ENCODE results near the gene IER5. TPM values are rescaled to one million over a fixed set of nuclear protein-coding genes. Genes with fewer than 3 reads are reported as not detected.

Gene IER5
- polyA plus RNA-seq, 1 of the 3 experiments (the other 2 are of a cell fraction), result 52.9 TPM

- TF ChIP-seq POLR2AphosphoS5 (IDR thresholded peaks at IDR 0.05; ENCODE audit: low read depth, low read length) (peak; percentile 55; the same call in 1 of the 2 replicates), EZH2phosphoT487 (IDR thresholded peaks at IDR 0.05; ENCODE audit: borderline replicate concordance, low read depth) (no peak), ZBTB33 (IDR thresholded peaks at IDR 0.05; ENCODE audit: borderline replicate concordance, low read depth) (no peak), NRF1 (IDR thresholded peaks at IDR 0.05; ENCODE audit: low read depth, low read length) (no peak), SMC3 (IDR thresholded peaks at IDR 0.05; ENCODE audit: low read depth, low read length) (no peak), NFIC (IDR thresholded peaks at IDR 0.05; ENCODE audit: borderline replicate concordance) (no peak), USF1 (IDR thresholded peaks at IDR 0.05; ENCODE audit: borderline replicate concordance, low read depth) (no peak), FOSL2 (IDR thresholded peaks at IDR 0.05; ENCODE audit: borderline replicate concordance, low read depth) (peak; percentile 34; the same call in 1 of the 2 replicates), RFX5 (IDR thresholded peaks at IDR 0.05; ENCODE audit: low read length) (0 out of 2 replicates have a peak, but pooled peaks have one; percentile 39), TCF12 (IDR thresholded peaks at IDR 0.05) (peak; percentile 72), SIN3A (IDR thresholded peaks at IDR 0.05; ENCODE audit: borderline replicate concordance, low read depth, low read length) (no peak), EP300 (IDR thresholded peaks at IDR 0.05; ENCODE audit: borderline replicate concordance in 1 of 2, low read depth in 1 of 2, low read length in 1 of 2) (peak in 1 of 2 experiments; percentile 15; a peak in 1 of 4 replicates), MEF2A (IDR thresholded peaks at IDR 0.05; ENCODE audit: borderline replicate concordance, low read depth) (no peak), REST (IDR thresholded peaks at IDR 0.05; ENCODE audit: low read depth, low read length) (no peak), PBX3 (IDR thresholded peaks at IDR 0.05) (peak; percentile 62; the same call in 1 of the 2 replicates), YY1 (IDR thresholded peaks at IDR 0.05; ENCODE audit: low read depth) (no peak), FOXM1 (IDR thresholded peaks at IDR 0.05; ENCODE audit: low read depth) (no peak)
Observed at GRCh38 chr1:181135815-181136737, 47.6 kb downstream of the IER5 start (continued).
